Activated CD4-positive, alpha-beta T cell treated with anti-CD3 and anti-CD28 coated beads for 36 hours (primary cell): Measurements from ENCODE around the gene C6orf89. TPM values are rescaled to one million over a fixed set of nuclear protein-coding genes. Genes with fewer than 3 reads are reported as not detected.
"Not testable (repeated sequence)": the region's sequence is repeated elsewhere in the genome, so short reads cannot be mapped to it uniquely, and the experiment has no call there.

Source experiments
- ATAC-seq: fragments of 200-7000 bp; cut with Tn5 transposase; one replicate; pipeline ENCODE4 v1.10.0; 2021; ENCODE audit warnings: mild to moderate bottlenecking, moderate library complexity
- CTCF ChIA-PET: fragments of 350-600 bp; sonication (Branson Sonifier 250); formaldehyde crosslinking; loops from one replicate; lab custom pipeline; 2021; ENCODE audit warnings: antibody characterized with exemption; lab: Charles Lee
- POLR2A ChIA-PET: fragments of 350-600 bp; sonication (Branson Sonifier 250); formaldehyde crosslinking; loops from one replicate; lab custom pipeline; 2021; ENCODE audit warnings: antibody characterized with exemption, inconsistent platforms; lab: Charles Lee
- DNase-seq: peaks from one replicate; pipeline ENCODE4 v3.0.0-alpha.2; 2020
- H3K27ac Mint-ChIP-seq: one replicate; pipeline ENCODE4 v1.8.0; 2021; ENCODE audit warnings: mixed read lengths
- H3K27me3 Mint-ChIP-seq: one replicate; pipeline ENCODE4 v1.8.0; 2021; ENCODE audit warnings: mixed read lengths
- H3K36me3 Mint-ChIP-seq: one replicate; pipeline ENCODE4 v1.8.0; 2021; ENCODE audit warnings: low read depth, mixed read lengths
- H3K4me1 Mint-ChIP-seq: one replicate; pipeline ENCODE4 v1.8.0; 2021; ENCODE audit warnings: mixed read lengths
- H3K4me3 Mint-ChIP-seq: one replicate; pipeline ENCODE4 v1.8.0; 2021; ENCODE audit warnings: mild to moderate bottlenecking, moderate library complexity, mixed read lengths
- H3K9me3 Mint-ChIP-seq: one replicate; pipeline ENCODE4 v1.8.0; 2021; ENCODE audit warnings: low read depth, mixed read lengths
- intact Hi-C, 2 experiments: fragments of 100-400 bp; cut with DNase I in 1 of 2; cut with micrococcal nuclease in 1 of 2; formaldehyde crosslinking; loops; one replicate each; pipeline versions ENCODE4 v1.14.2 to v1.15.1; 2022 to 2024; cut with DNase I, micrococcal nuclease
- total RNA-seq, 2 experiments: library from RNA; stranded (reverse); gene quantifications; one replicate each; pipeline ENCODE4 v1.2.3, GENCODE V29; 2021

The C6orf89 gene
- total RNA-seq, 2 experiments from 2014 or later = 29.5 to 36.2 TPM

DNA sequence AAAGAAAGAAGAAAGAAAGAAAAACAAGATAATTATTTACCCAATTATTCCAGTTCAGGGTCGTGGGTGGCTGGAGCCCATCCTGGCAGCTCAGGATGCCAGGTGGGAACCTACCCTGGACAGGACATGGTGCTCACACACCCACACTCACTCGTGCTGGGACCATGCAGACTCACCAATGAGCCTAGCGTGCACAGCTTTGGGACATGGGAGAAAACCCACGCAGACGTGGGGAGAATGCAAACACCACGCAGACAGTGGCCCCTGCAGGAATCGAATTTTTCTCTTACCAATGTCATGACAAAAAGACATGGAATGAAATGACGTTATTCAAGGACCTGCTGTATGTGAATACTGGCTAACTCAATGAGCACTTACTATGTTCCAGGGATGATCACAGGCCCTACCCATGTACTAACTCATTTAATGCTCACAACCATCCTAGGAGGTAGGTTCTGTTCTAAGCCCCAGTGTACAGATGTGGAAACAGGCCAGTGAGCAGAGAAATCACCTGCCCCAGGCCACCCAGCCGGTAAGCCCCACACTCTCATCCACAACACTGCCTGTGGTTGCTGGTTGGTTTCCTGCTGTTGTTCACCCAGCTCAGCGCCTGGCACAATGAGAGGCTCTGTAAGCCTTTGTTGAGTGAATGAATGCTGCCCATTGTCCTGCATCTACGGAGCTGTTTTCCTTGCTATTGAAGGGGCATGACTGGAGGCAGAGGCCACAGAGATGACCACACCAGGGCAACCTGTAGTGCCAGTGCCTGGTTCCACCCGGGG is 62.0 kb downstream of the C6orf89 start:
- ChIA-PET CTCF (interaction anchor here (0.7 to 1.4 kb wide), 4 partner anchors 33 to 70 kb away, joined by 3 to 4 read pairs (median 3); no protein-coding TSS in a partner anchor), POLR2A (interaction anchor here (0.6 kb wide), 2 partner anchors 552 to 835 kb away, joined by 3 to 6 read pairs; partner anchors contain the start of gene CCDC167)
- Mint-ChIP-seq H3K4me1 (peaks cover 34% of the 10 kb centered on the region), H3K36me3 (no peaks in the 10 kb centered on the region), H3K27ac (peak overlapping the region; percentile 58), H3K27me3 (no peaks in the 10 kb centered on the region), H3K9me3 (no peaks in the 10 kb centered on the region), H3K4me3 (no peak overlapping the region)
- intact Hi-C loops = no loop called here
- DNase-seq (peak; percentile 57), ATAC-seq (peak; percentile 83)

DNA sequence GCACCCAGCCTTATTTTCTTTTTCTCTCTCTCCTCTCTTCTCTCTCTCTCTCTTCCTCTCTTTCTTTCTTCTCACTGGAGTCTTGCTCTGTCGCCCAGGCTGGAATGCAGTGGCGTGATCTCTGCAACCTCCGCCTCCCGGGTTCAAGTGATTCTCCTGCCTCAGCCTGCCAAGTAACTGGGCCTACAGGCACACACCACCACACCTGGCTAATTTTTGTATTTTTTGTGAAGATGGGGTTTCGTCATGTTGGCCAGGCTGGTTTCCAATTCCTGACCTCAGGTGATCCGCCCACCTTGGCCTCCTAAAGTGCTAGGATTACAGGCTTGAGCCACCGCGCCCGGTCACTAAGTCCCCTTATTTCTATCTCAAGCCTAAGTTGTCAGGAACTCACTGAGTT is 63.3 kb downstream of the C6orf89 start:
- DNase-seq, POLR2A ChIA-PET, intact Hi-C loops, H3K27ac Mint-ChIP-seq, ATAC-seq, H3K27me3 Mint-ChIP-seq, H3K4me3 Mint-ChIP-seq, H3K9me3 Mint-ChIP-seq, H3K36me3 Mint-ChIP-seq: not testable (repeated sequence)
- CTCF ChIA-PET = interaction anchor here (0.6 kb wide), 1 partner anchor 35 kb away, joined by 4 read pairs; no protein-coding TSS in a partner anchor
- peaks cover 44% of the 10 kb centered on the region for H3K4me1 Mint-ChIP-seq

DNA sequence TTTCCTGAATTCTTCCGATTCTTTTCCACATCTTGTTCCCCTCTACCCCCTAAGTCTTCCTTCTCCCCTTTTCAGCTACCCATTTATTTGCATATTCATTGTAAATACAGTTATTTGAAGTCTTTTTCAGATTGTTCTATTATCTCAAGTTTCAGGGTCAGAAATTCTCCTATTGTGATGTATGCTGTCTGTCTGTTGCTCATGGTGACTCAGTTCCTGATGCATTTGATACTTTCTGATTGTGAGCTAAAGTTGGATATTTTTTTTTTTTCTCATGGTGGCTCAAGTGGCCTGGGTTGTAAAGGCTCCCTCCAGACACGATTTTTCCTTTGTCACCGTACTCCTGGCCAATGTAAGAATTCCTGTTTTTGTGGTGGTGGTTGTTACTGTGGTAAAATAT is 63.9 kb downstream of the C6orf89 start:
- H3K4me3 Mint-ChIP-seq = no peak overlapping the region
- peak; percentile 43 for ATAC-seq
- no peaks in the 10 kb centered on the region for H3K27me3 Mint-ChIP-seq
- intact Hi-C loops = no loop called here
- no peaks in the 10 kb centered on the region for H3K9me3 Mint-ChIP-seq
- H3K36me3 Mint-ChIP-seq = no peaks in the 10 kb centered on the region
- H3K4me1 Mint-ChIP-seq = peaks cover 48% of the 10 kb centered on the region
- DNase-seq = no peak
- ChIA-PET POLR2A (interaction anchor here (0.7 kb wide), 1 partner anchor 189 kb away, joined by 4 read pairs; no protein-coding TSS in a partner anchor), CTCF (interaction anchor here (0.6 kb wide), 1 partner anchor 36 kb away, joined by 4 read pairs; no protein-coding TSS in a partner anchor)
- no peak overlapping the region for H3K27ac Mint-ChIP-seq

DNA sequence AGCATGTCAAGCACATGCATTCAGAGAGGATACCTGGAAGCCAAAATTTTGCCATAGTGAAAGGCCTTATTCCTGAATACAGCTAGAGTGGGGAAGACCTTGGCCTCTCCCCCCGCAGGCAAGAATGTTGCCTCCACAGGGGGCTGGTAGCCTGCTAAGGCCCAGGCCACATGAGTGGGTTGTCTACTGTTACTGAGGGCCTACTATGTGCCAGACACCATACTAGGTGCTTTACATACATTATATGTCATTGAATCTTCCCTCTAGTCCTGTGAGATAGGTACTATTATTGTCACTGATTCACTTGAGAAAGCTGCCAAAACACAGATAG is 68.1 kb downstream of the C6orf89 start:
- Mint-ChIP-seq H3K27ac (no peak overlapping the region), H3K4me3 (no peak overlapping the region), H3K4me1 (peaks cover 50% of the 10 kb centered on the region), H3K9me3 (no peaks in the 10 kb centered on the region), H3K36me3 (no peaks in the 10 kb centered on the region), H3K27me3 (no peaks in the 10 kb centered on the region)
- no peak for DNase-seq
- intact Hi-C loops = loop anchor here in 1 of 2 experiments (1.0 kb wide), 1 partner anchor 42 kb away; no protein-coding TSS in a partner anchor
- POLR2A ChIA-PET = no interaction called here
- CTCF ChIA-PET = interaction anchor here (0.6 to 1.1 kb wide), 2 partner anchors 64 to 1419 kb away, joined by 3 to 4 read pairs; no protein-coding TSS in a partner anchor
- no peak for ATAC-seq

GRCh38 chr6:36954262-36954931 is 68.6 kb downstream of the C6orf89 start, which contains the start of gene PI16:
Gene PI16 (plus strand): TSS chr6:36954738. CDS start chr6:36954761, 23 bp downstream.
- Mint-ChIP-seq H3K9me3 (no peaks in the 10 kb centered on the region), H3K4me1 (peaks cover 45% of the 10 kb centered on the region), H3K27ac (peak within 1 kb of the TSS; percentile 74), H3K4me3 (peak within 1 kb of the TSS; percentile 51), H3K36me3 (no peaks in the 10 kb centered on the region), H3K27me3 (no peaks in the 10 kb centered on the region)
- POLR2A ChIA-PET = no interaction called here
- peak; percentile 21 for ATAC-seq
- intact Hi-C loops = loop anchor here in 1 of 2 experiments (1.0 kb wide), 1 partner anchor 42 kb away; no protein-coding TSS in a partner anchor
- CTCF ChIA-PET = interaction anchor here (0.5 to 2.6 kb wide), 8 partner anchors 8 to 288 kb away, joined by 3 to 12 read pairs (median 3); no protein-coding TSS in a partner anchor
- DNase-seq = no peak

GRCh38 chr6:36955136-36955535 is 69.4 kb downstream of the C6orf89 start:
- Mint-ChIP-seq H3K4me3 (peak overlapping the region; percentile 51), H3K36me3 (no peaks in the 10 kb centered on the region), H3K27me3 (no peaks in the 10 kb centered on the region), H3K4me1 (peaks cover 41% of the 10 kb centered on the region), H3K27ac (peak overlapping the region; percentile 66), H3K9me3 (no peaks in the 10 kb centered on the region)
- DNase-seq (no peak), ATAC-seq (no peak)
- ChIA-PET POLR2A (interaction anchor here (2.0 kb wide), 1 partner anchor 31 kb away, joined by 6 read pairs; the partner anchor contains the start of gene MTCH1), CTCF (interaction anchor here (0.7 to 2.6 kb wide), 11 partner anchors 9 to 288 kb away, joined by 3 to 12 read pairs (median 3); no protein-coding TSS in a partner anchor)
- intact Hi-C loops = no loop called here

DNA sequence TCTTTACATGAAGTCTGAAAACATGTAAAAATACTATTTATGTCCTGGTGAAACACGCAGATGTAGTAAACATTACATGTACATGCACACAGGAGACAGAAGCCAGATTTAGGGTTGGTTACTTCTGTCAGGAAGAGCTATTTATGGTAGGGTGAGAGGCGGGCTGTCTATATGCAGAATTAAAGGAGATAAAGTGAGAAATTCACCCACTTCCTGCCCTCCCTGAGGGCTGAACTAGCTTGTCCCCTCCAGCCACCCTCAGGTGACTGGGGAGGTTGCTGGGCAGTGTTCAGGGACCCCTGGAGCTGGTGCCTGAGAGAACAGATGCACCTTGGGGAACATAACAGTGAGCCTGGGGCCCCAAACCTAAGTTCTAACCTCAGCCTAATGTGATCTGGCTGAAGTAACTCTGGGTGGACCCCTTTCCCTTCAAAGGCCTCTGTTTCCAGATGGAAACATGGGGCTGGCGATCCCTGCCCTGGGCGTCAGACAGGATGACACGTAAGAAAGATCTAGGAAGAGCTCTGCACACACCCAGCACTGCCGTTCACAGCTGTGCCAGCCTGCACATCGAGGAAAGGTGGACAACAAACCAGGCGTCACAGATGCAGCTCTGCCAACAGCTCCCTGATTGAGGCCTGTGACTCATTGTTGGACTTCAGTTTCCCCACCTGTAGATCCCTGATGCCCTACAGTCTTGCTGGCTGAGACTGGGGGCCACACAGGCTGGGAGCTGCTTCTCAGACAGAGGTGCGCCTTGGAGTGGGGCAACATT is 70.1 kb downstream of the C6orf89 start:
- Mint-ChIP-seq H3K27ac (peak overlapping the region; percentile 66), H3K4me3 (peak overlapping the region; percentile 51), H3K4me1 (peaks cover 45% of the 10 kb centered on the region), H3K36me3 (no peaks in the 10 kb centered on the region), H3K9me3 (no peaks in the 10 kb centered on the region), H3K27me3 (no peaks in the 10 kb centered on the region)
- ATAC-seq (peak; percentile 43), DNase-seq (peak; percentile 24)
- ChIA-PET POLR2A (interaction anchor here (2.0 kb wide), 1 partner anchor 30 kb away, joined by 6 read pairs; the partner anchor contains the start of gene MTCH1), CTCF (interaction anchor here (0.7 to 2.6 kb wide), 13 partner anchors 10 to 197 kb away, joined by 3 to 12 read pairs (median 3); partner anchors contain the start of gene C6orf89)
- intact Hi-C loops = no loop called here

- ChIA-PET POLR2A (interaction anchor here (2.0 kb wide), 1 partner anchor 29 kb away, joined by 6 read pairs; the partner anchor contains the start of gene MTCH1), CTCF (interaction anchor here (1.1 to 2.6 kb wide), 7 partner anchors 10 to 174 kb away, joined by 3 to 12 read pairs (median 5); partner anchors contain the start of gene C6orf89)
- ATAC-seq = no peak
- Mint-ChIP-seq H3K36me3 (no peaks in the 10 kb centered on the region), H3K27me3 (no peaks in the 10 kb centered on the region), H3K4me1 (peaks cover 51% of the 10 kb centered on the region), H3K9me3 (no peaks in the 10 kb centered on the region), H3K27ac (no peak overlapping the region), H3K4me3 (no peak overlapping the region)
- no peak for DNase-seq
- intact Hi-C loops = no loop called here
These were observed 70.7 kb downstream of the C6orf89 start for GRCh38 chr6:36956446-36956820.

DNA sequence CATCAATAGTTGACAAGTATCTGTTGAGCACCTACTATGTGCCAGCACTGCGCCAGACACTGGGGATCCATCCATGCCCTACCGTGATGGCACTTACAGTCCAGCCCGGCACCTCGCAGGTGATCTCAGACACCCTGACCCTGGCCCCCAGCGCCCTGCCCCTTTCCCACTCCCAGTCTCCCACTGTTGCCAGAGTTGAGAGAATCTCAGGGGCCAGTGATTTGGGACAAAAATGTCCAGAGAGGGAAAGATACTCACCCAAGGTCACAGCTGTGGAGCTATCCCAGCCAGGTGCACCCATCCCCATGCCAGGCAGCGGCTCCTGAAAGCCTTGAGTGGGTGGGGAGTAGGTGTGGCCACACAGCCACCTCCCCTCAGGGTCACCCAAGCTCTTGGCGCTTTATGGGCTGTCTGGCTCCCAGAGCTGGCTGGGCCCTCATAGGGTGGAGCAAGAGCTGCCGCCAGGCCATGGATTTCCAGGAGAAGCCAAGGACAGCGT is 72.1 kb downstream of the C6orf89 start:
- ATAC-seq (no peak), DNase-seq (no peak)
- intact Hi-C loops = no loop called here
- no peaks in the 10 kb centered on the region for H3K9me3 Mint-ChIP-seq
- H3K36me3 Mint-ChIP-seq = no peaks in the 10 kb centered on the region
- CTCF ChIA-PET = interaction anchor here (1.8 kb wide), 1 partner anchor 72 kb away, joined by 5 read pairs; the partner anchor contains the start of gene C6orf89
- H3K27me3 Mint-ChIP-seq = no peaks in the 10 kb centered on the region
- no peak overlapping the region for H3K27ac Mint-ChIP-seq
- H3K4me3 Mint-ChIP-seq = no peak overlapping the region
- H3K4me1 Mint-ChIP-seq = peaks cover 59% of the 10 kb centered on the region
- POLR2A ChIA-PET = no interaction called here

GRCh38 chr6:36958775-36959554 is 73.2 kb downstream of the C6orf89 start:
- peaks cover 62% of the 10 kb centered on the region for H3K4me1 Mint-ChIP-seq
- ATAC-seq = no peak

More at GRCh38 chr6:36958775-36959554, 73.2 kb downstream of the C6orf89 start:
- no peak overlapping the region for H3K27ac Mint-ChIP-seq
- H3K36me3 Mint-ChIP-seq = no peaks in the 10 kb centered on the region
- H3K27me3 Mint-ChIP-seq = no peaks in the 10 kb centered on the region
- CTCF ChIA-PET = interaction anchor here (1.1 kb wide), 1 partner anchor 190 kb away, joined by 3 read pairs; no protein-coding TSS in a partner anchor
- POLR2A ChIA-PET = no interaction called here
- intact Hi-C loops = no loop called here
- H3K4me3 Mint-ChIP-seq = no peak overlapping the region
- no peak for DNase-seq
- H3K9me3 Mint-ChIP-seq = no peaks in the 10 kb centered on the region
